ENCODE data around the gene LIME1. TPM values are rescaled to one million over a fixed set of nuclear protein-coding genes. Genes with fewer than 3 reads are reported as not detected.
A peak's percentile ranks its signal among the peaks of the same experiment; 100 is the strongest.

Gene LIME1
- total RNA-seq, 1 donor from 2014 or later = 16.6 TPM

- no peak overlapping the region for H3K4me3 Mint-ChIP-seq (ENCODE audit: unreplicated experiment)
- H3K27me3 Mint-ChIP-seq (ENCODE audit: unreplicated experiment) = peaks cover 13% of the 10 kb centered on the region
- no peaks in the 10 kb centered on the region for H3K36me3 Mint-ChIP-seq (ENCODE audit: unreplicated experiment)
- H3K27ac Mint-ChIP-seq (ENCODE audit: unreplicated experiment) = no peak overlapping the region
- DNase-seq = no peak
- peaks cover 12% of the 10 kb centered on the region for H3K4me1 Mint-ChIP-seq (ENCODE audit: low read depth, unreplicated experiment)
- peaks cover 11% of the 10 kb centered on the region for H3K9me3 Mint-ChIP-seq (ENCODE audit: unreplicated experiment)
- no peak for TF ChIP-seq CTCF (IDR thresholded peaks at IDR 0.05; ENCODE audit: partially characterized antibody, unreplicated experiment)
Measured at GRCh38 chr20:63703976-63704748, 32.3 kb upstream of the LIME1 start.

- H3K9me3 Mint-ChIP-seq (ENCODE audit: unreplicated experiment) = peaks cover 11% of the 10 kb centered on the region
- peak overlapping the region; percentile 65 for H3K4me3 Mint-ChIP-seq (ENCODE audit: unreplicated experiment)
- no peaks in the 10 kb centered on the region for H3K36me3 Mint-ChIP-seq (ENCODE audit: unreplicated experiment)
- no peak for DNase-seq
- peak overlapping the region; percentile 44 for H3K27ac Mint-ChIP-seq (ENCODE audit: unreplicated experiment)
- no peak for TF ChIP-seq CTCF (IDR thresholded peaks at IDR 0.05; ENCODE audit: partially characterized antibody, unreplicated experiment)
- H3K4me1 Mint-ChIP-seq (ENCODE audit: low read depth, unreplicated experiment) = peaks cover 12% of the 10 kb centered on the region
- H3K27me3 Mint-ChIP-seq (ENCODE audit: unreplicated experiment) = peaks cover 14% of the 10 kb centered on the region
Measured at GRCh38 chr20:63704749-63705117, 31.7 kb upstream of the LIME1 start.

- peaks cover 11% of the 10 kb centered on the region for H3K27me3 Mint-ChIP-seq (ENCODE audit: unreplicated experiment)
- peaks cover 11% of the 10 kb centered on the region for H3K9me3 Mint-ChIP-seq (ENCODE audit: unreplicated experiment)
- no peak for DNase-seq
- H3K4me3 Mint-ChIP-seq (ENCODE audit: unreplicated experiment) = peak overlapping the region; percentile 65
- TF ChIP-seq CTCF (IDR thresholded peaks at IDR 0.05; ENCODE audit: partially characterized antibody, unreplicated experiment) = no peak
- H3K27ac Mint-ChIP-seq (ENCODE audit: unreplicated experiment) = peak overlapping the region; percentile 44
- peaks cover 12% of the 10 kb centered on the region for H3K4me1 Mint-ChIP-seq (ENCODE audit: low read depth, unreplicated experiment)
- H3K36me3 Mint-ChIP-seq (ENCODE audit: unreplicated experiment) = peaks cover 2% of the 10 kb centered on the region
Measured at GRCh38 chr20:63705232-63706026, 31.0 kb upstream of the LIME1 start.

GRCh38 chr20:63706027-63706695, 30.3 kb upstream of the LIME1 start:
- Mint-ChIP-seq H3K36me3 (ENCODE audit: unreplicated experiment) (peaks cover 4% of the 10 kb centered on the region), H3K27me3 (ENCODE audit: unreplicated experiment) (peaks cover 11% of the 10 kb centered on the region), H3K27ac (ENCODE audit: unreplicated experiment) (peak overlapping the region; percentile 70), H3K4me1 (ENCODE audit: low read depth, unreplicated experiment) (peaks cover 16% of the 10 kb centered on the region), H3K4me3 (ENCODE audit: unreplicated experiment) (peak overlapping the region; percentile 89), H3K9me3 (ENCODE audit: unreplicated experiment) (peaks cover 11% of the 10 kb centered on the region)
- DNase-seq = no peak
- TF ChIP-seq CTCF (IDR thresholded peaks at IDR 0.05; ENCODE audit: partially characterized antibody, unreplicated experiment) = no peak
